ENCODE data around the gene GALNT15.

GALNT15 gene

DNA sequence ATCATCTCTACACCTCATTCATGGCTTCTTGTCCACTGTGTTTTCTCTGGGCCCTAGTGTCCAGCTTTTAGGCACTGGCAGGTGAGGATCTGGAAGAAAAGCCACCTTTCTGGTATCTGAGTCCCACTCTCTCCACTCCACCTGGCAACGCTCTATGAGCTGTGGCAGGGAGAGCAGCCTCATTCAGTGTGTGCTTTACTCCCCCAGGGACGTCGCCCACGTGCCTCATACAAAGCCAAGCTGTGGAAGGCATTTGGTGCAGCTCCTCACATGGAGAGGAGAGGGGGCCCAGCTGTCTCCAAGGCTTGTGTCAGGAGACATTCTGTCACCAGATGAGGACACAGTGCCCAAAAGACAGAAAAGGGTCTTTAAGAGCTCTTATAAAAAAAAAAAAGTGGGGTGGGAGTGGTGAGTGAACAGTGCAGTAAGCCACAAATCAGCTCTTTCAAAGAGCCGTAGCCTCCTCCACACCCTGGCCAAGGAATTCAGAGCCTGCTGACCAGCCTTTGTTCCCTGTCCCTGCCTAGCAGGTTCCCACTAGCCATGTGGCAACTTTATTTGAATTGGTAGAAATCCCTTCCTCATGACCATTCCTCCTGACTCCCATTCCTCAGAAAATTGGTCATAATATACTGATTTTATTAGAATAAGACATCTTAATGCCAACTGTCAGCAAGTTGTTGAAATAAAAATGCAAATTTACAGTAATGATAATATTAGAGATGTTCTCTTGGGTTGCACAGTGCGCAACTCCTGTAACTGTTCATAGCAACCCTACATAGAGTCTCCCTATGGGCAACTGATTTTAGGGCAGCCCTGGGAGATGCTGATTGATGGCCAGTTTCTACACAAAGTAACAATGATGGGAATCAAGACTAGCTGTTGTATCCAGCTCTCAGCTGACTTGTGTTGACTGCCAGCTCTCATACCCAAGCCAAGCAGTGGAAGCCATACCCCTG is 29.5 kb downstream of the GALNT15 start:
- TF ChIP-seq, protein P1, sequence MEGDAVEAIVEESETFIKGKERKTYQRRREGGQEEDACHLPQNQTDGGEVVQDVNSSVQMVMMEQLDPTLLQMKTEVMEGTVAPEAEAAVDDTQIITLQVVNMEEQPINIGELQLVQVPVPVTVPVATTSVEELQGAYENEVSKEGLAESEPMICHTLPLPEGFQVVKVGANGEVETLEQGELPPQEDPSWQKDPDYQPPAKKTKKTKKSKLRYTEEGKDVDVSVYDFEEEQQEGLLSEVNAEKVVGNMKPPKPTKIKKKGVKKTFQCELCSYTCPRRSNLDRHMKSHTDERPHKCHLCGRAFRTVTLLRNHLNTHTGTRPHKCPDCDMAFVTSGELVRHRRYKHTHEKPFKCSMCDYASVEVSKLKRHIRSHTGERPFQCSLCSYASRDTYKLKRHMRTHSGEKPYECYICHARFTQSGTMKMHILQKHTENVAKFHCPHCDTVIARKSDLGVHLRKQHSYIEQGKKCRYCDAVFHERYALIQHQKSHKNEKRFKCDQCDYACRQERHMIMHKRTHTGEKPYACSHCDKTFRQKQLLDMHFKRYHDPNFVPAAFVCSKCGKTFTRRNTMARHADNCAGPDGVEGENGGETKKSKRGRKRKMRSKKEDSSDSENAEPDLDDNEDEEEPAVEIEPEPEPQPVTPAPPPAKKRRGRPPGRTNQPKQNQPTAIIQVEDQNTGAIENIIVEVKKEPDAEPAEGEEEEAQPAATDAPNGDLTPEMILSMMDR (IDR thresholded peaks at IDR 0.05): no peak

DNA sequence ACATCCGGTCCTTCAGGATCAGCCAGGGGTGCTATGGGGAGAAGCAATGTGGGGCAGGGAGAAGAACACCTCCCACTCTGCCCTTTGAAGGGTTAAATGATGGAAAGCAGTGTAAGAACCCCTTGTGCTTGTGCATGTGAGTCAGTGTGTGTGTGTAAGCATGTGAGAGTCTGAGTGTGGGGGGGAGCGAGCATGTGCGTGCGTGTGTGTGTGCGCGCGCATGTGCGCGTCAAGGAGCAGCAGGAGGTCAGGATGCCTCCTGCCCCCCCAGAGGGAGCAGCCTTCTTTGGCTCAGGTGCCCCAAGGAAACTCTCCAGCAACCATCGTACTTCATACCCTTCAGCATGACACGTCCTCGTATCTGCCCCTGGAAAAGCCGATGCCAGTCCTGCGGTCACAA is 30.3 kb downstream of the GALNT15 start:
- Histone ChIP-seq H3K36me3 (no peaks in the 10 kb centered on the region), H3K9me3 (no peaks in the 10 kb centered on the region), H3K27ac (no peak overlapping the region), H3K27me3 (no peaks in the 10 kb centered on the region), H3K4me1 (ENCODE audit: control insufficient read depth in 1 of 2, insufficient read depth in 1 of 2, low read depth in 1 of 2, low read length in 1 of 2) (no peaks in the 10 kb centered on the region), H3K4me3 (ENCODE audit: low read depth in 1 of 2, low read length in 1 of 2) (no peak overlapping the region)
- TF ChIP-seq, protein P1 (IDR thresholded peaks at IDR 0.05): no peak

More for the DNA sequence above, 29.5 kb downstream of the GALNT15 start:
- no peak overlapping the region for H3K4me3 ChIP-seq (ENCODE audit: low read depth in 1 of 2, low read length in 1 of 2)
- H3K9me3 ChIP-seq: no peaks in the 10 kb centered on the region
- no peaks in the 10 kb centered on the region for H3K36me3 ChIP-seq
- H3K4me1 ChIP-seq (ENCODE audit: control insufficient read depth in 1 of 2, insufficient read depth in 1 of 2, low read depth in 1 of 2, low read length in 1 of 2): no peaks in the 10 kb centered on the region
- no peaks in the 10 kb centered on the region for H3K27me3 ChIP-seq
- no peak overlapping the region for H3K27ac ChIP-seq

DNA sequence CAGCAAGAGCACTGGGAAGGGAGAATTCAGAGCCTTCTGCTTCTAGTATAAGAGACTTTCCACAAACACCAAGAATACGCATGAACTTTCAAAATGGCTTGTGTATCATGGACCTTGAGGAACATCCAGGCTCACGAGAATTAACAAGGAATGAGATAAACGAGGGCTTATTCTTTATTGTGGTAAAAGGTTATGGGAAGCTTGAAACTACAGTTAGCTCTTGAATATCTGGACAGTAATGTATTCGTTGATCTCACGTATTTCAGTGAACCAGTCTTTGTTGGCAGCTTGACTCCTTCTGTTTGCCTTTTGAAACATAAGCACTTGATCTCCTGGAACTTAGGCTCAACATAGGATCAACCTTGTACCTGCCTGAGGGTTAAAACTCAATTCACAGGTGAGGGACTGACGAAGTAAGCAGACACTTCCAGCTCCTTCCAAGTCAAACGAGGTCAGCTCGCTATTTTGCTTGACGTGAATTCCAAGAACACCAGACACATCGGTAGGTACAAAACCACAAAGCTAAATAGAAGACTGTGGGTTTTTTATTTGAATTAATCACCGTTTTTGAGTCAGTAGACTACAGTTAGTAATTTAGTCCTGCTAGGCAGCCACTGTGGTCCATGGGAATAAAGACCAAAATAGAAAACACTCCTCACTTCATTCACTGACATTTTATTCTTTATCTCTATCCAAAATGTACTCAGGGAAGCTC is 30.8 kb downstream of the GALNT15 start:
- Histone ChIP-seq H3K4me1 (ENCODE audit: control insufficient read depth in 1 of 2, insufficient read depth in 1 of 2, low read depth in 1 of 2, low read length in 1 of 2) (no peaks in the 10 kb centered on the region), H3K27me3 (no peaks in the 10 kb centered on the region), H3K27ac (no peak overlapping the region), H3K9me3 (no peaks in the 10 kb centered on the region), H3K36me3 (no peaks in the 10 kb centered on the region), H3K4me3 (ENCODE audit: low read depth in 1 of 2, low read length in 1 of 2) (no peak overlapping the region)
- TF ChIP-seq, protein P1 (IDR thresholded peaks at IDR 0.05): no peak

DNA sequence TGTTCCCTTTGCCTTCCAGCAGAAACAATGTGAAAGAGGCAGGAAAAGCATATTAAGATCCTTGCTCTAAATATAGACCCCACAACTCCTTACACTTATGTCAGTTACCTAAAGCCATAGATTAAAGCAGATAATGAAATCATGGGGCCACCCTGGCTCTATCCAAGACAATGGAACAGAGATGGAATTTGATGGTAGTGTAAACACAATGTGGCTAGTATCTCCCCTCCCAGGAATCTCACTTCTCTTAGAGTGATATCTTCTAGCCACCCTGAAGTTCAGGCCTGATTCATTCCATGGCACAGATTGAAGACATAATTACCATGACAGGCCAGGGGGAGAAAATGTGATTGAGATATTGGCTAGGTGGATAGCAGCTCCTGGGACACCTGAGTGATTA is 32.6 kb downstream of the GALNT15 start:
- Histone ChIP-seq H3K27ac (no peak overlapping the region), H3K4me1 (ENCODE audit: control insufficient read depth in 1 of 2, insufficient read depth in 1 of 2, low read depth in 1 of 2, low read length in 1 of 2) (no peaks in the 10 kb centered on the region), H3K27me3 (no peaks in the 10 kb centered on the region), H3K36me3 (no peaks in the 10 kb centered on the region), H3K9me3 (no peaks in the 10 kb centered on the region), H3K4me3 (ENCODE audit: low read depth in 1 of 2, low read length in 1 of 2) (no peak overlapping the region)
- TF ChIP-seq, protein P1 (IDR thresholded peaks at IDR 0.05): no peak

DNA sequence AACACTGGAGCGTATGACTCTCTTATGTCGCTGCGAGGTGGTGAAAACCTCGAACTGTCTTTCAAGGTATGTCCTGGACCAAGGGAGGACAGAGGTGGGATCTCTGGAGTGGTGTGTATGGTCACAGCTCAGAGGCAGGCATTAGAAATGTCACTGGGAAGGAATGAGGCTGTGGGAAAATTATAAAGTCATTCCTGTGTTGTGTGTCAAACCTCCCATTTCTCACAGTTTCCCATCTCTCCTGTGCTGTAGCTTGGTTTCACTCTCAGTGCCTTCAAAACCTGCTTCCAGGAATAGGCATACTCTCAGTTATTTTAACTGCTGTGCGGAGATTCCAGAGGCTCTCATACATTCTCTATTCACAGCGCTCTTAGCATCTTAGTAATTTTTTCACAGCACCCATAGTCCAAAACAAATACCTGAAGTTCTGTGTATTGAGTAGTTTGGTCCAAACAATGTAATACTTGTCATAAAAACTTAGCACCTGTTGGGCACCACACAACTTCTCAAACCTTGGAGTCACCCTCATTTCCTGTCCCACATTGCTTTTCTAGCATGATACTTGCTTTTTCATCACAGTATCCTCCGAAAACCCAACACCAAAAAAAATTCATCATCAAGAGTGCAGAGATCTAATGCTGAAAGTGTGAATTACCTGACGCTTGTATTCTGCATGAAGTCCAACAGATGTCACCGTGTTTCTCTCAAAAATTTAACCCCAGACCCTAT is 36.9 kb downstream of the GALNT15 start:
- no peaks in the 10 kb centered on the region for H3K27me3 ChIP-seq
- no peaks in the 10 kb centered on the region for H3K4me1 ChIP-seq (ENCODE audit: control insufficient read depth in 1 of 2, insufficient read depth in 1 of 2, low read depth in 1 of 2, low read length in 1 of 2)
- no peak overlapping the region for H3K4me3 ChIP-seq (ENCODE audit: low read depth in 1 of 2, low read length in 1 of 2)
- TF ChIP-seq, protein P1 (IDR thresholded peaks at IDR 0.05): no peak
- no peaks in the 10 kb centered on the region for H3K9me3 ChIP-seq
- H3K27ac ChIP-seq: no peak overlapping the region
- no peaks in the 10 kb centered on the region for H3K36me3 ChIP-seq
